ENCODE results near the gene TRIM52. TPM values are rescaled to one million over a fixed set of nuclear protein-coding genes. Genes with fewer than 3 reads are reported as not detected.

The TRIM52 gene
- total and polyA plus RNA-seq, 8 donors, result 5.6 to 18.1 (median 8.7) TPM

DNA sequence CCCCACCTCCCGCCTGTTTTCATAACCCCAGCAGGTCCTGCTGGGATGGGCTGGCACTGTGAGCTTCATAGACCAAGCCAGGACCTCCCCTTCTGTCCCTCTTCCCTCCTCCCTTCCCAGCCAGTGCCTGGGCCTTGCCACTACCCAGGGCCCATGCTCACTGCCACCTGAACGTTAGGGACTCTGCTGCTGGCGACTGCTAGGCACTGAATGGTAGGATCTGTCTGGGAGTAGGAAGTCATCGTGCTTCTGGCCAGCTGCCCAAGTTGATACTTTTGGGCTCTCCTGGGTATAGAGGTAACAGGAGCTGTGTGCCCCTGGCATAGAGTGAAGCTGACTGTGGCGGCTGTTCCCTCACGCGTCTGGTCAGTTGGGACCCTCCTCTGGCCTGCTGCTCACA, 29.5 kb downstream of the TRIM52 start:
- no peak for FAIRE-seq
- intact Hi-C loops (cut with DNase I), result no loop called here

DNA sequence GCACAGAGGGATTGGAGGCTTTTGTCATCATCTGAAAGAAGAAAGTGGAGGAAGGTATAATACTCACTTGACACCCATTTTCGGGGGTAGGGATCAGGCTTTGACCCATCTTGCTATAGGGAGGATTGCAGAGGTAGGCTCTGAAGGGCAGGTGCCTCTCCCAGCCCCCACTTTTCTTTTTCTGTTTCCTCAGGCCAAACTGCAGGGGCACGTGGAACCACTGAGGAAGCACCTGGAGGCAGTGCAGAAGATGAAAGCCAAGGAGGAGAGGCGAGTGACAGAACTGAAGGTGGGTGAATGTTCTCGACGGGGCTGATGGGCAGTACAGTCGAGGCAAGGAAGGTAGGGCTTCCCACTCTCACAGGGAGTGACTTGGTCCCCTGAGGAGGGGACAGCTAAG, 30.4 kb downstream of the TRIM52 start:
- FAIRE-seq (no peak), ATAC-seq (no peak), DNase-seq (no peak)
- Histone ChIP-seq H3K9me3 (no peaks in the 10 kb centered on the region), H3K4me3 (no peak overlapping the region), H3K27ac (no peak overlapping the region), H3K4me1 (no peaks in the 10 kb centered on the region), H3K27me3 (no peaks in the 10 kb centered on the region), H3K36me3 (peaks cover 0 to 14% (median 5%) of the 10 kb centered on the region in 3 donors)
- 82 to 88% methylated on average over 6 of the region's 6 CpGs for WGBS, 2 donors
- intact Hi-C loops (cut with DNase I), result no loop called here
- TF ChIP-seq, protein P1, sequence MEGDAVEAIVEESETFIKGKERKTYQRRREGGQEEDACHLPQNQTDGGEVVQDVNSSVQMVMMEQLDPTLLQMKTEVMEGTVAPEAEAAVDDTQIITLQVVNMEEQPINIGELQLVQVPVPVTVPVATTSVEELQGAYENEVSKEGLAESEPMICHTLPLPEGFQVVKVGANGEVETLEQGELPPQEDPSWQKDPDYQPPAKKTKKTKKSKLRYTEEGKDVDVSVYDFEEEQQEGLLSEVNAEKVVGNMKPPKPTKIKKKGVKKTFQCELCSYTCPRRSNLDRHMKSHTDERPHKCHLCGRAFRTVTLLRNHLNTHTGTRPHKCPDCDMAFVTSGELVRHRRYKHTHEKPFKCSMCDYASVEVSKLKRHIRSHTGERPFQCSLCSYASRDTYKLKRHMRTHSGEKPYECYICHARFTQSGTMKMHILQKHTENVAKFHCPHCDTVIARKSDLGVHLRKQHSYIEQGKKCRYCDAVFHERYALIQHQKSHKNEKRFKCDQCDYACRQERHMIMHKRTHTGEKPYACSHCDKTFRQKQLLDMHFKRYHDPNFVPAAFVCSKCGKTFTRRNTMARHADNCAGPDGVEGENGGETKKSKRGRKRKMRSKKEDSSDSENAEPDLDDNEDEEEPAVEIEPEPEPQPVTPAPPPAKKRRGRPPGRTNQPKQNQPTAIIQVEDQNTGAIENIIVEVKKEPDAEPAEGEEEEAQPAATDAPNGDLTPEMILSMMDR (IDR thresholded peaks at IDR 0.05), result no peak

More for the DNA sequence above, 29.5 kb downstream of the TRIM52 start:
- Histone ChIP-seq H3K9me3 (no peaks in the 10 kb centered on the region), H3K27me3 (no peaks in the 10 kb centered on the region), H3K4me3 (no peak overlapping the region), H3K36me3 (peaks cover 0 to 23% (median 7%) of the 10 kb centered on the region in 3 donors), H3K4me1 (no peaks in the 10 kb centered on the region), H3K27ac (no peak overlapping the region)
- 79% methylated on average over 7 of the region's 7 CpGs for WGBS, 2 donors
- TF ChIP-seq, protein P1 (IDR thresholded peaks at IDR 0.05), result no peak
- ATAC-seq (no peak), DNase-seq (no peak)

DNA sequence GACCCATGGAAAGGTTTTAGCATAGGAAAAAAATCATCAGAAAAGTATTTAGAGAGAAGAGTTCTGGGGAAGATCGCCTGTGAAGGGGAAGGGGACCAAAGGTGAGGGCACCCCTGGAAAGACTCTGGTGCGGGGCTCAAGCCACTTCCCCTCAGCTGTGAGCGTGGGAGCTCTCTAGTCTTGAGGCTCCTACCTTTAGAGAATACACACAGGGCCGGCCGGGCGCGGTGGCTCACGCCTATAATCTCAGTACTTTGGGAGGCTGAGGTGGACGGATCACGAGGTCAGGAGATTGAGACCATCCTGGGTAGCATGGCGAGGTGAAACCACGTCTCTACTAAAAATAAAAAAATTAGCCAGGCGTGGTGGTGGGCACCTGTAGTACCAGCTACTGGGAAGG, 30.9 kb downstream of the TRIM52 start:
- intact Hi-C loops (cut with DNase I), result no loop called here
- H3K4me3 ChIP-seq, result no peak overlapping the region
- H3K27me3 ChIP-seq, result no peaks in the 10 kb centered on the region
- TF ChIP-seq, protein P1 (IDR thresholded peaks at IDR 0.05), result no peak
- WGBS, 2 donors, result 87 to 95% methylated on average over 13 of the region's 13 CpGs
- H3K27ac ChIP-seq, result no peak overlapping the region
- FAIRE-seq (no peak), ATAC-seq (no peak), DNase-seq (no peak)
- H3K4me1 ChIP-seq, result peaks cover 0 to under 1% (median 0%) of the 10 kb centered on the region in 3 donors
- no peaks in the 10 kb centered on the region for H3K9me3 ChIP-seq
- H3K36me3 ChIP-seq, result peaks cover 0 to 11% (median 0%) of the 10 kb centered on the region in 3 donors

DNA sequence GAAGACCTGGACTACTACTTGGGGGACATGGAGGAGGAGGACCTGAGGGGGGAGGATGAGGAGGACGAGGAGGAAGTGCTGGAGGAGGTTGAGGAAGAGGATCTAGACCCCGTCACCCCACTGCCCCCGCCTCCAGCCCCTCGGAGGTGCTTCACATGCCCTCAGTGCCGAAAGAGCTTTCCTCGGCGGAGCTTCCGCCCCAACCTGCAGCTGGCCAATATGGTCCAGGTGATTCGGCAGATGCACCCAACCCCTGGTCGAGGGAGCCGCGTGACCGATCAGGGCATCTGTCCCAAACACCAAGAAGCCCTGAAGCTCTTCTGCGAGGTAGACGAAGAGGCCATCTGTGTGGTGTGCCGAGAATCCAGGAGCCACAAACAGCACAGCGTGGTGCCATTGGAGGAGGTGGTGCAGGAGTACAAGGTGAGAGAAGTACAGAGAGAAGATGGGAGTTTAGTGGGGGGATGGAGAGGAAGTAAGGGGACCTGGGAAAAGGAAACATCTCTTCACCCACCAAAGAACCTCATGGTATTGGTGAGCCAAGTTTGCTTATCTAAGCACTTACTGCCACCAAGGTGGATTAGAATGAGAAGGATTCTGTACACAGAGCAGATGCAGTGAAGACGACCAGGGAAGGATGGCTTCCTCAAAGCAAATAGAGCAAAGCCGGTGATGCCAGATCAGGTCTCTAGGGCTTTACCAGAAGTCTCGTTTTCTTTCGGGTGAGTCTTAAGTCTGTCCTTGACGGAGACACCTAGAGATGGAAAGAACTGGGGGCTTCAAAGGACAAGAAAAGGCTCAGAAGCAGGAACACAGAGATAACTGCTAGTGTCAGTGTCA, 36.3 kb downstream of the TRIM52 start:
- WGBS, 2 donors, result 70 to 75% methylated on average over 22 of the region's 22 CpGs

More for the DNA sequence above, 36.3 kb downstream of the TRIM52 start:
- H3K4me3 ChIP-seq, result peak overlapping the region; percentile 59 to 93 (median 74)
- H3K9me3 ChIP-seq, result no peaks in the 10 kb centered on the region
- TF ChIP-seq, protein P1 (IDR thresholded peaks at IDR 0.05), result no peak
- FAIRE-seq, result no peak
- peak in 3 of 6 donors; percentile 31 to 80 (median 58) for DNase-seq
- no peaks in the 10 kb centered on the region for H3K36me3 ChIP-seq
- peaks cover 0 to 3% (median 0%) of the 10 kb centered on the region in 3 donors for H3K4me1 ChIP-seq
- H3K27ac ChIP-seq, result no peak overlapping the region
- intact Hi-C loops (cut with DNase I), result no loop called here
- no peaks in the 10 kb centered on the region for H3K27me3 ChIP-seq
- no peak for ATAC-seq

Data from pancreas (tissue), 10 donors.